NOMO-1 treated with DMSO at 0.1 percent for 48 hours (cell line): Measurements from ENCODE around the gene HACD2.

Source experiments
- DNase-seq: peaks from one replicate; lab custom pipeline; 2025; ENCODE audit not compliant: unreplicated experiment; lab: John Stamatoyannopoulos, UW

Gene HACD2

DNA sequence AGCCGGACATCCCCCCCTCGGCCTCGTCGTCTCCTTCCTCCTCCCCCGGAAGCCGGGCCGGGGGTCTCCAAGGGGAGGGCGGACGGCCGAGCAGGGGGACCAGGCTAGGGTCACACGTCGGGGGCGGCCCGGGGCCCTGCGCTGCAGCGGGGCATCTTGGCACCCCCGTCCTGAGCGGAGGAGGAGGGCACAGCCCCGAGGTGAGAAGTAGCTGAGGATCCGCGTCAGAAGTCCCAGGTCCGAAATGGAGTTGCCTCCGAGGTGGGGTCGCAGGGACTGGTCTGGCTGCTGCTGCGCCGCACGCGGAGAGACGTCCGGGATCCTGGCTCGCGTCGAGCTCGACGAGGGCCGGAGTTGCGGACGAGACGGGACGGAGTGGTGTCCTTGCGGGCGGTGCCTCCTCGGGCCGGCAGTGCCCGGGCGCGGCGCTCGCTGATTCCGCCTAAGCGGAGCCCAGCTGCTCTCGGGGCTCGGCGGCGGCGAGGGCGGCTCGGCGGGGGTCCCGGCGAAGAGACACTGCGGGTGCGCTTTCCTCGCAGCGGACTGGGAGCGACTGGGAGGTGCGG is 136.2 kb downstream of the HACD2 start, which contains the start of gene ADCY5:
ADCY5 (minus strand) TSS at position 555 of the 566 bp plus-strand sequence; CDS start at position 10, 545 bp downstream.
- no peak for DNase-seq

- no peak for DNase-seq
Measured at GRCh38 chr3:123447749-123448517, 136.9 kb downstream of the HACD2 start.

- no peak for DNase-seq
Measured at GRCh38 chr3:123447416-123447748, 137.5 kb downstream of the HACD2 start.

- DNase-seq: no peak
Measured at GRCh38 chr3:123446610-123447109, 138.2 kb downstream of the HACD2 start.

DNA sequence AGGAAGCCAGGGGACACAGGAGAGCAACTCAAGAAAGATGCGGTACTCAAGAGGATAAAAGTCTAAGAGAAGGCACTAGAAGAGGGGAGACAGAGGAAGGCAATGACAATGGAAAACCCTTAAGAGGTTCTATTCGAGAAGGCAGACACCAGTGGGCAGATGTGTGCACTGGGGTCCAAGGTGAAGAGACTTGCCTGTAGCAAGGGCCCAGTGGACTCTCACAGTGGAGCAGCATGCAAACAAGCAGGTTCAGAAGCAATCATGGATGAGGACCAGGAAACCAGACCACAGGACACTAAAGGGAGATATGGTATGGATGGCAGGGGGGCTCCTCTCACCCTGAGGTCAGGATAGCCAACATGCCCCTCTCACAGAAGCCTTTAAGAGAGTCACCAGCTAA is 138.6 kb downstream of the HACD2 start:
- no peak for DNase-seq

DNA sequence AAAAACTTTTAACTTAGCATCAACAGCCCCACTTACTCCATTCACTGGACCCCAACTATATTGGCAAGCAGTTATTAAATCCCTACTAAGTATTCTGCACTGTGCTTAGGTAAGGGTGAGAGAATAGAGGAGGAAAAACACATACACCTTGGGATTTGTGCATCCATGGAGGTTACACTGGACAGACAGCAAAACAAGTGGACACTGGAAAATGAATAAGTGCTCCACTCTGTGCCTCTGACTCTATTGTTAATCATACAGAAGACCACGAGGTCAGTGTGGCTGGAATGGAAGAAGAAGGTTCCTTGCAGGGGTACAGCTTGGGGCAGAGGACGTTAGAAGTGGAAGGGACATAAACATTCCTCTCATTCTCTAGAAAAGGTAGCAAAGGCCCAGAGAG is 139.2 kb downstream of the HACD2 start:
- DNase-seq: no peak

DNA sequence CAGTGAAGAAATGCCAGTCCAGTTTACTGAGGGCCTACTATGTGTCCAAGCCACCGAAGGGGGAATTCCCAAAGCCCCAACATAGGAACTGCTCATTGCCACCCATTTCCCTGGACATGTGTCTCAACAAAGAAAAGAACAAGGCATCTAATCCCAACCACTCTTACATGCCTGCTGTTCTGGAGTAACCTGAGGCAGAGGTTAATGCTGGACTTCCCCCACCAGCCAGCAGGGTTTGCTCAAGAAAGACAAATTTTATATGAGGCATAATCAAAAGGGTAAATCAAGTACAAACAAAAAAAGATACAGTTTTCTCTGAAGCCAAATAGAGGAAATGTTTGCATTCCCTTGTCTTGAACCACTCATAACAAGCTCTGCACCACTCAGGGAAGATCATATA is 140.1 kb downstream of the HACD2 start:
- no peak for DNase-seq

- DNase-seq: no peak
Measured at GRCh38 chr3:123444023-123444422, 140.8 kb downstream of the HACD2 start.

GRCh38 chr3:123442908-123443307 is 141.9 kb downstream of the HACD2 start:
- DNase-seq: no peak

GRCh38 chr3:123442125-123442524 is 142.7 kb downstream of the HACD2 start:
- DNase-seq: no peak
